Stomach smooth muscle (tissue), 2 donors: Measurements from ENCODE around the gene MAFB.

Experiments used
- H3K27ac ChIP-seq: one replicate; pipeline ENCODE4 v1.7.0; 2013; ENCODE audit warnings: mild to moderate bottlenecking, low read length, inconsistent platforms
- H3K27me3 ChIP-seq, 2 donors: one replicate each; pipeline ENCODE4 v1.7.0; 2013; ENCODE audit warnings: low read length in 2 of 2; ENCODE audit not compliant: insufficient read depth in 2 of 2, control insufficient read depth in 1 of 2
- H3K36me3 ChIP-seq, 2 donors: one replicate each; pipeline ENCODE4 v1.7.0; 2013; ENCODE audit warnings: low read length in 2 of 2; ENCODE audit not compliant: control insufficient read depth in 2 of 2, insufficient read depth in 2 of 2
- H3K4me1 ChIP-seq: one replicate; pipeline ENCODE4 v1.7.0; 2013; ENCODE audit warnings: low read length; ENCODE audit not compliant: control insufficient read depth, insufficient read depth
- H3K4me3 ChIP-seq, 2 donors: one replicate each; pipeline ENCODE4 v1.7.0; 2013; ENCODE audit warnings: low read length in 2 of 2
- H3K9ac ChIP-seq, 2 donors: one replicate each; pipeline ENCODE4 v1.7.0; 2013; ENCODE audit warnings: low read length in 2 of 2, mild to moderate bottlenecking in 1 of 2
- H3K9me3 ChIP-seq, 2 donors: one replicate each; pipeline ENCODE4 v1.7.0; 2013; ENCODE audit warnings: low read length in 2 of 2; ENCODE audit not compliant: control insufficient read depth in 2 of 2
- donor health status: healthy.
- donor health status: Pancreatic carcinoma.

Gene MAFB

GRCh38 chr20:40657526-40657925, 31.5 kb downstream of the MAFB start:
- no peaks in the 10 kb centered on the region for H3K36me3 ChIP-seq
- H3K9ac ChIP-seq: no peak overlapping the region
- H3K27ac ChIP-seq: no peak overlapping the region
- peaks cover 0 to 2% of the 10 kb centered on the region in 2 donors for H3K27me3 ChIP-seq
- no peaks in the 10 kb centered on the region for H3K9me3 ChIP-seq
- H3K4me1 ChIP-seq: no peaks in the 10 kb centered on the region
- no peak overlapping the region for H3K4me3 ChIP-seq

GRCh38 chr20:40655451-40655850, 33.6 kb downstream of the MAFB start:
- Histone ChIP-seq H3K27me3 (peaks cover 0 to 2% of the 10 kb centered on the region in 2 donors), H3K9ac (no peak overlapping the region), H3K36me3 (no peaks in the 10 kb centered on the region), H3K4me3 (no peak overlapping the region), H3K4me1 (no peaks in the 10 kb centered on the region), H3K9me3 (no peaks in the 10 kb centered on the region), H3K27ac (no peak overlapping the region)

DNA sequence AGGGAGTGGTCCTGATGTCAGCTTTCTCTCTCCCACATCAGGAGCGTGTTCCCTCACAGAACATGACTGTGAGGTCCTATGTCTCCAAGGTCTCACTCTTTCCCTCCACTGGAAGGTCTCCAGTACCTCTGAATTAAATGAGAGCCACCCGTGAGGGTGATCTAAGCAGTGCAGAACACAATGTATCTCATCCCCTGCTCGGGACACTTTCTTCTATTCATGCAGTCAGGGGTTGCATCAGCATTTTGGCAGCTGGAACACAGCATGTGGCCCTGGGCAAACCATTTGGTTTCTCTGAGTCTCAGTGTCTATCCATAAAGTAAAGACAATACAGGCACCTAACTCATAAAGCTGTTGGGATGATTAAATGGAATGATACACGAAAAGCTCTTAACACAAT, 34.2 kb downstream of the MAFB start:
- Histone ChIP-seq H3K9me3 (no peaks in the 10 kb centered on the region), H3K36me3 (no peaks in the 10 kb centered on the region), H3K4me3 (no peak overlapping the region), H3K4me1 (no peaks in the 10 kb centered on the region), H3K9ac (no peak overlapping the region), H3K27me3 (peaks cover 0 to 2% of the 10 kb centered on the region in 2 donors), H3K27ac (no peak overlapping the region)

DNA sequence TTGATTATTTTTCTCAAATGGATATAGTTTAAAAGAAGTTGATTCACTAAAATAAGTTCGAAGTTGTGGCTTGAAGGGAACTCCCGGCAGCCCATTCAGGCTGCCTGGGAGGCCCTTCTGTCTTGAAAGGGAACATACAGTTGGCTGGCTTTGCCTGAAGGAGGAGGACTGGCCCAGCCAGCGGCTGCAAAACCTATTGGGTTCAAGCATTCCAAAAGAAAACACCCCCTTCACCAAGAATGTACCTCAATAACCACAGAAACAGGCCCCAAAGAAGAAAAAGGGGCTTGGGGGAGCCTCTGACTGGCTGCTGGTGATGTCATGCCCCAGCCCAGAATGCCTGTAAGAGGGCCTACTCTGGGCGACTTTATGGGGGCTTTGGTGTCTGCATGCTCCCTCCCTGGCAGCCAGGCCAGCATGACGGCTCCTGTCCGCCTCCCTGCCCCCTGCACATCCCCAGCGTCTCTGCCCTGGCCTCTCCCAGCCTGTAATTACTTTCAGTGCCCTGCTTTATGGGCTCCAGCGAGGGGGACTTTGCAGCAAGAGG, 36.5 kb downstream of the MAFB start:
- Histone ChIP-seq H3K27ac (no peak overlapping the region), H3K27me3 (peaks cover 0 to 2% of the 10 kb centered on the region in 2 donors), H3K36me3 (no peaks in the 10 kb centered on the region), H3K9me3 (no peaks in the 10 kb centered on the region), H3K9ac (no peak overlapping the region), H3K4me3 (no peak overlapping the region), H3K4me1 (no peaks in the 10 kb centered on the region)

GRCh38 chr20:40651151-40651550, 37.9 kb downstream of the MAFB start:
- Histone ChIP-seq H3K27me3 (peaks cover 0 to 8% of the 10 kb centered on the region in 2 donors), H3K4me3 (no peak overlapping the region), H3K9me3 (no peaks in the 10 kb centered on the region), H3K9ac (no peak overlapping the region), H3K4me1 (no peaks in the 10 kb centered on the region), H3K27ac (no peak overlapping the region), H3K36me3 (no peaks in the 10 kb centered on the region)

DNA sequence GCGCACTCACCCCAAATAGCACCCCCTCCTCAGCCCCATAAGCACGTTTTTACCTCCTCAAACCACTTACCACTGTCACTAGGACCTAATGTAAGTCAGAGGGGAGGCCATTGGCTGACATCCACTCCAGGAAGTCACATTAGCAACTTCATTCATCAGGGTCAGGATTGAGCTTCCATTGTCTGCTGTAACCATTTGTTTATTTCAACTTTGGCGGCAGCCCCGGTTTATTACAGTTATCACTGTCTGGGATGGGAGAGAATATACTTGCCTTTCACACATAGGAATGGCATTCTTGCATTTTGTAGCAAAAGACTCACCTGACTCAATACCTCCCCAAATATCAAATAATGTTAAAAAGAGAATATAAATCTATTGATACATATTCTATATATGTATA, 38.3 kb downstream of the MAFB start:
- no peaks in the 10 kb centered on the region for H3K4me1 ChIP-seq
- no peak overlapping the region for H3K27ac ChIP-seq
- H3K27me3 ChIP-seq: peaks cover 0 to 8% of the 10 kb centered on the region in 2 donors
- H3K36me3 ChIP-seq: no peaks in the 10 kb centered on the region
- no peak overlapping the region for H3K9ac ChIP-seq
- peaks cover 0 to 2% of the 10 kb centered on the region in 2 donors for H3K9me3 ChIP-seq
- H3K4me3 ChIP-seq: no peak overlapping the region

GRCh38 chr20:40648210-40649072, 40.6 kb downstream of the MAFB start:
- H3K27ac ChIP-seq: no peak overlapping the region

DNA sequence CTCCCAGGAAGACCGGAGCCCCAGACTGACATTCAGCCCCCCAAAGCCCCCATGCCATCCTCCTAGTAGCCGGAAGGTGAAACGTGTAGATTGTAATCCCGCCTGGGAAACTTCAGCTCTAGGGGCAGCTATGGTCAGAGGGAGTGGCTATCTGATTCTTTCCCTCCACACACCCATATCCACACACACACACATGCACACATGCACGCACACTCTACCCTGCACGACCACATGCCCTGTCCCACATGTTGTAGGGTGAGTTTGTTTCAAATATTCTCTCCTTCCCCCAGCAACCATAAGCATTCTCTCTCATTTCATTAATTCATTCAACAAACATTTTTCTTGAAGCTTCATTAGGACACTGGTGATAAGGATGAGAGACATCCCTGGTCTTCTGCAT, 42.2 kb downstream of the MAFB start:
- no peak overlapping the region for H3K9ac ChIP-seq
- no peaks in the 10 kb centered on the region for H3K36me3 ChIP-seq
- no peak overlapping the region for H3K27ac ChIP-seq
- peaks cover 0 to 6% of the 10 kb centered on the region in 2 donors for H3K27me3 ChIP-seq
- peaks cover 0 to 3% of the 10 kb centered on the region in 2 donors for H3K9me3 ChIP-seq
- no peaks in the 10 kb centered on the region for H3K4me1 ChIP-seq
- no peak overlapping the region for H3K4me3 ChIP-seq

More at GRCh38 chr20:40648210-40649072, 40.6 kb downstream of the MAFB start:
- H3K4me1 ChIP-seq: no peaks in the 10 kb centered on the region
- no peaks in the 10 kb centered on the region for H3K36me3 ChIP-seq
- H3K4me3 ChIP-seq: no peak overlapping the region
- peaks cover 0 to 6% of the 10 kb centered on the region in 2 donors for H3K27me3 ChIP-seq
- peaks cover 0 to 3% of the 10 kb centered on the region in 2 donors for H3K9me3 ChIP-seq
- H3K9ac ChIP-seq: no peak overlapping the region

DNA sequence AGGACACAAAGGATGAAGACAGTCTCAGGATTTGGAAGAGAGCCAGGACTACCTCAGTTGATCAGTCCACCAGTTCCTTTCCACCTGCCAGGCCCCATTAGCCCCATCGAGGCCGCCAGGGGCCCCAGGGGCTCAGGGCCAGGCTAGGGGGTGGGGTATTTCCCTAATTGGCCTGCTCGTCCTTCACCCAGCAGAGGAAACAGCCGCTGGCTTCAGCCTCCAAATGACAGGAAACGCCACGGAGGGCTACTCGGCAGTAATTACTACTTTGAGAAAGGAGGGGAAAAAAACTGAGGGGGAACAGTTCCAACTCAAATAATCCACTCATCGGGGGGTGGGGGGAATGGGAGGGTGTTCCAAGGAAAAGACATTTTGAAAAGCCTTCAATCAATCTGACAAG, 42.7 kb downstream of the MAFB start:
- H3K36me3 ChIP-seq: no peaks in the 10 kb centered on the region
- no peaks in the 10 kb centered on the region for H3K4me1 ChIP-seq
- H3K9me3 ChIP-seq: peaks cover 0 to 3% of the 10 kb centered on the region in 2 donors
- no peak overlapping the region for H3K4me3 ChIP-seq
- no peak overlapping the region for H3K9ac ChIP-seq
- no peak overlapping the region for H3K27ac ChIP-seq
- peaks cover 0 to 6% of the 10 kb centered on the region in 2 donors for H3K27me3 ChIP-seq

DNA sequence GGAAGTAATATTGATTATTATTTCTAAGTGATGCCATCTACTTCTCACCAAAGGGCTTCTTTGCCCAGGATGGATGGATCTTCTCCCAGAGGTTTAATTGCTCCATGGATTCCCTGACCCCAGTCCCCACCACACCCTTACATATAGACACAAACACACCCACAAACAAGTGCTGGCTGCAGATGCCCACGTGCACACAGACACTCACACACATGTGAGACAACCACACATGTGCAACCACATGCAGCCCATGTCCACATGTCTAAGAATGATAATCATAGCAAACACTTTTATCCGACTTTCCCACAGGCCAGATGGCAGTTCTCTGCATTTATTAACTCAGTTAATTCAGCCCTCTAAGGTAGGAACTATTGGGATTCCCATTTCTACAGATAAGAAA, 44.2 kb downstream of the MAFB start:
- peaks cover 0 to 3% of the 10 kb centered on the region in 2 donors for H3K9me3 ChIP-seq
- no peak overlapping the region for H3K9ac ChIP-seq
- H3K4me3 ChIP-seq: no peak overlapping the region
- H3K27me3 ChIP-seq: peaks cover 0 to 6% of the 10 kb centered on the region in 2 donors
- H3K4me1 ChIP-seq: no peaks in the 10 kb centered on the region
- H3K36me3 ChIP-seq: no peaks in the 10 kb centered on the region
- H3K27ac ChIP-seq: no peak overlapping the region

DNA sequence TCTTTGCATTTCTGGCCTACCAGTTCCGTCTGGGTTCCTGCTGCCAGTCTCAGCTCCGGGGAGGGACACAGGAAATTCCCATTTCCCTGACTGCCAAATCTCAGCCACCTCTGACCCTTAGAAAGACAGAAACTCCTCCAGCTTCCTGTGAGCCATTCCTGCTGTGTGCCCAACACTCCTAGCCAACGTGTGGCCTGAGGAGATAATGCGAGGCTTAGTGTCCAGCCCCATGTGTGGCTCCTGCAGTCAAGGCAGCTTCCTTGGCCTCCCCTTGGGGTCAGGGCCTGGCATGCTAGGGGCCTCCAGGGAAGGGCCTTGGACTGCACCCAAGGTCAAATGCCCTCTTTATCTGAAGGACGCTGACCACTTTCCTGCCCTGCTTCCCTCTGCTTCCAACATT, 45.1 kb downstream of the MAFB start:
- Histone ChIP-seq H3K36me3 (no peaks in the 10 kb centered on the region), H3K27me3 (peaks cover 0 to 6% of the 10 kb centered on the region in 2 donors), H3K27ac (no peak overlapping the region), H3K4me3 (no peak overlapping the region), H3K4me1 (no peaks in the 10 kb centered on the region), H3K9ac (no peak overlapping the region), H3K9me3 (peaks cover 0 to 3% of the 10 kb centered on the region in 2 donors)
